GM12801 (cell line): ENCODE measurements around the gene MNAT1.

Experiments
- TF ChIP-seq, protein P1 (sequence below): IDR thresholded peaks from one replicate; pipeline ENCODE4 v1.5.1; 2011; ENCODE audit warnings: control low read depth; ENCODE audit not compliant: insufficient read length; ENCODE audit errors: extremely low read depth

Gene MNAT1

DNA sequence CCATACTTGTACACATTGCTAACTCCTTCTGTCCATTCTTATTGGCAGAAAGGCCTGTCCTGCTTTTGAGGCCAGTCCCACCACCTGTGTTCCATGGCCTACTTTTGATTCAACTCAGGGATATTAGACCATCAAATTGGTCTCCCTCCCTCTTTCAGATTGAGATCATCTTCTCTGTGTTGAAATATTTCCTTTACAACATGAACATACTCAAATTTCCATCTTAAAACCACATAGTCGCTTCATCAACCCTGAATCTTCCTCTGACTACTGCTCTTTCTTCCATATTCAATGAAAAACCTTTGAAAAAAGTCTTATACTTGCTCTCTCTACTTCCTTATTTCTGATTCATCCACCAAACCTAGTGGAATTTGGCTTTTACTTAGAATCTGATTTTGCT lies 211.4 kb downstream of the MNAT1 start:
- TF ChIP-seq, protein P1, sequence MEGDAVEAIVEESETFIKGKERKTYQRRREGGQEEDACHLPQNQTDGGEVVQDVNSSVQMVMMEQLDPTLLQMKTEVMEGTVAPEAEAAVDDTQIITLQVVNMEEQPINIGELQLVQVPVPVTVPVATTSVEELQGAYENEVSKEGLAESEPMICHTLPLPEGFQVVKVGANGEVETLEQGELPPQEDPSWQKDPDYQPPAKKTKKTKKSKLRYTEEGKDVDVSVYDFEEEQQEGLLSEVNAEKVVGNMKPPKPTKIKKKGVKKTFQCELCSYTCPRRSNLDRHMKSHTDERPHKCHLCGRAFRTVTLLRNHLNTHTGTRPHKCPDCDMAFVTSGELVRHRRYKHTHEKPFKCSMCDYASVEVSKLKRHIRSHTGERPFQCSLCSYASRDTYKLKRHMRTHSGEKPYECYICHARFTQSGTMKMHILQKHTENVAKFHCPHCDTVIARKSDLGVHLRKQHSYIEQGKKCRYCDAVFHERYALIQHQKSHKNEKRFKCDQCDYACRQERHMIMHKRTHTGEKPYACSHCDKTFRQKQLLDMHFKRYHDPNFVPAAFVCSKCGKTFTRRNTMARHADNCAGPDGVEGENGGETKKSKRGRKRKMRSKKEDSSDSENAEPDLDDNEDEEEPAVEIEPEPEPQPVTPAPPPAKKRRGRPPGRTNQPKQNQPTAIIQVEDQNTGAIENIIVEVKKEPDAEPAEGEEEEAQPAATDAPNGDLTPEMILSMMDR: no peak

DNA sequence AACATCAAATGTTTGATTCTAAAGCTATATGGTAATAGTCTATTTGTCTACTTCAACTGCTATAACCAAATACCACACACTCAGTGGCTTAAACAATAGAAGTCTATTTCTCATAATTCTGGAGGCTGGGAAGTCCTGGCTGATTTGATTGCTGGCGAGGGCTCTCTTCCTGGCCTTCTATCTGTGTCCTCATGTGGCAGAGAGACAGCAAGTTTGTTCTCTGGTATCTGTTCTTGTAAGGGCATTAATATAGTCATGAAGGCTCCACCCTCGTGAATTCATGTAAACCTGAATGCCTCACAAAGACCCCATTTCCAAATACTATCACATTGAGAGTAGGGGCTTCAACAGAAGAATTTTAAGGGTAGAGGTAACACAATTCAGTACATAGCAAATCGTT lies 212.2 kb downstream of the MNAT1 start:
- TF ChIP-seq, protein P1: no peak

DNA sequence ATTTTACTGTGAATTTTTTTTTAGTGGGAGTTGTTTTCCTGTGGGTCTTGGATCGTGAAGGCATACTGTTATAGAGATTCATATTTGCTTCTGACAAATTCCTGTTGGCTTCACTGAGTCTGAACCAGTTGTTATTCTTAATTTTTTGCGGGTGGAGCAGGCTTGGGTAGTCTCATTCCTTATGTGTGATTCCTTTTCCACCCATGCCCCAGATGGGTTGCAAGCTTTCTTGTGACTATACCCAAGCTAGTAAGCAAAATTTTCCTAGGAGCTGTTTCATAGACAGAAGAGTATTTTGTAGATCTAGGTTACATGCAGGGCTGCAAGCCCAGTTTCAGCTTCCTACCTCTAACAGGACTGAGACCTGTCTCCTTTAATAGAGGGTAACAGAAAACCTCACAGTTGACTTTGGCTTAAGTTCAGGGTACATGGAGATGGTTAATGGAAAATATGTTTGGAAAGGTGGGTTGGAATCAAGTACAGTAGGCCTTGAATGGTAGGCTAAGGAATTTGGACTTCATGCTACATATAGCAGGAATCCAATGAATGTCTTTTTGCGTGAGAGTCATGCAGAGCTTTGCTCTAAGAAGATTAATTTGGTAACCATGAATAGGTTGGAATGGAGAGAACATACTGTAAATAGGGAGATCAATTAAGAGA lies 217.3 kb downstream of the MNAT1 start:
- TF ChIP-seq, protein P1: no peak

DNA sequence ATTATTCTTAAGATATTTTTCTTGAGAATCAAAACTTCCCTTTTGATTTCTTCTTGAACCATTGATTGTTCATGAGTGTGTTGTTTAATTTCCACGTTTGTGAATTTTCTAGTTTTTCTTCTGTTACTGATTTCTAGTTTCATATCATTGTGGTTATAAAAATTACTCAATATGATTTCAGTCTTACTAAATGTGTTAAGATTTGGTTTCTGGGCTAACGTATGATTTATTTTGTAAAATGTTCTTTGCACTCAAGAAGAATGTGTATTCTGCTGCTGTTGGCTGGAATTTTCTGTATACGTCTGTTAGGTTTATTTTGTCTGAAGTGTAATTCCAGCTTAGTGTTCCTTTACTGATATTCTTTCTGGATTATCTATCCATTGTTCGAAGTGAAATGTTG lies 221.6 kb downstream of the MNAT1 start:
- TF ChIP-seq, protein P1: no peak

DNA sequence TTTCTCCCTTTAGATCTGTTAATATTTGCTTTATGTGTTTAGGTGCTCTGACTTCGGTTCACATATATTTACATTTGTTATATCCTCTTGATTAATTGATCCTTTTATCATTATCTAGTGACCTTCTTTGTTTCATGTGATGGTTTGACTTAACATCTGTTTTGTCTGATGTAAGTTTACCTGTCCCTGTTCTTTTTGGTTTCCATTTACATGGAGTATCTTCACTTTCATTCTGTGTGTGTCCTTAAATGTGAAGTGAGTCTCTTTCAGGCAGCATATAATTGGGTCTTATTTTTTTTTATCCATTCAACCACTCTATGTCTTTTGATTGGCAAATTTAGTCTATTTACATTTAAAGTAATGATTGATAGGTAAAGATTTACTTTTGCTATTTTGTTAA lies 222.1 kb downstream of the MNAT1 start:
- TF ChIP-seq, protein P1: no peak

DNA sequence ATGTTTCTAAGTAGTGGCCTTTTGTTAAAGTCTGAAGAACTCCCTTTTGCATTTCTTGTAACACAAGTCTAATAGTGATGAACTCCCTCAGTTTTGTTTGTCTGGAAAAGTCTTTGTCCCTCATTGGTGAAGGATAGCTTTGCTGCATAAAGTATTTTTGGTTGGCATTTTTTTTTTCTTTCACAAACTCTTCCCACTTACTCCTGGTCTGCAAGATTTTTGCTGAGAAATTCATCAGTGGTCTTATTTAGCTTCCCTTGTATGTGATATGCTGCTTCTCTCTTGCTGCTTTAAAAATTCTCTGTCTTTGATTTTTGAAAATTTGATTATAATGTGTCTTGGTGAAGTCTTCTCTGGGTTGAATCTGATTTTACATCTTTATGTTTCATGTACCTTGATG lies 223.6 kb downstream of the MNAT1 start:
- TF ChIP-seq, protein P1: no peak

DNA sequence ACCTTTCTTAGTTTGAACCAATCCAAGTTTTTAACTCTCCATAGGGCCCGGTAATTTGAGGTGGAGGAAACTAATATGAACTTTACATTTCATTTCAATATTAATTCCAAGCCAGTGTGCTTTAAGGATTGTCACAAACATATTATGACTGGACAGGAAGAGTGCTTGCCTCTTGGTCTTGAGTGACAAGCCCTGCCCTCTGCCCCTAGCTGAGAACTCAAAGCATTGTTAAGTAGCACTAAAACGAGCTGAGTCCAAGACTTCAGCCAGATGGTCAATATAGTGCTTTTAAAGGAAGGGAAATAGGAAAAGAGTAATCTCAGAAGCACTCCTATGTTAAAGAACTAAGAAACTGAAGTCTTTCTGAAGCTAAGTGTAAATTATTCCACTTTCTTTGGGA lies 229.2 kb downstream of the MNAT1 start:
- TF ChIP-seq, protein P1: no peak
